ENCODE measurements around the gene PTPRN2. TPM values are rescaled to one million over a fixed set of nuclear protein-coding genes. Genes with fewer than 3 reads are reported as not detected.

PTPRN2 gene
- total RNA-seq, 1 experiment from 2014 or later, result 1.1 TPM

DNA sequence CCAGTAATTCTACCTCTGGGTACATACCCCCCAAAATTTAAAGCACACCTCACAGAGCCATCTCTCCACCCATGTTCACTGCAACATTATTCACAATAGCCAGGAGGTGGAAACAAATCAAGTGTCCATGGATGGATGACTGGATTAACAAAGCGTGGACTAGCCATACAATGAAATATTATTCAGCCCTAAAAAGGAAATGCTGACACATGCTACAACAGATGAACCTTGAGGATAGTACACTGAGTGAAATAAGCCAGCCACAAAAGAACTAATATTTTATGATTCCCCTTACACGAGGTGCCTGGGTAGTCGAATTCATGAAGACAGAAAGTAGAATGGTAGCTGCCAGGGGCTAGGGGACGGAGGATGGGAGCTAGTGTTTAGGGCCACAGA lies 31.1 kb upstream of the PTPRN2 start:
- Histone ChIP-seq H3K9me3 (ENCODE audit: control insufficient read depth, insufficient read depth, low read depth, low read length) (no peaks in the 10 kb centered on the region), H3K36me3 (ENCODE audit: control insufficient read depth, insufficient read depth, low read length) (no peaks in the 10 kb centered on the region), H3K4me3 (ENCODE audit: low read depth in 2 of 2, low read length in 2 of 2) (no peak overlapping the region), H3K27ac (ENCODE audit: low read length) (no peak overlapping the region), H3K4me1 (ENCODE audit: control insufficient read depth, insufficient read depth, low read length) (no peaks in the 10 kb centered on the region), H3K27me3 (ENCODE audit: control insufficient read depth, insufficient read depth, low read length) (no peaks in the 10 kb centered on the region)
- TF ChIP-seq TCF7L2 (IDR thresholded peaks at IDR 0.05; ENCODE audit: low read depth, low read length), result no peak
- TF ChIP-seq, protein P1, sequence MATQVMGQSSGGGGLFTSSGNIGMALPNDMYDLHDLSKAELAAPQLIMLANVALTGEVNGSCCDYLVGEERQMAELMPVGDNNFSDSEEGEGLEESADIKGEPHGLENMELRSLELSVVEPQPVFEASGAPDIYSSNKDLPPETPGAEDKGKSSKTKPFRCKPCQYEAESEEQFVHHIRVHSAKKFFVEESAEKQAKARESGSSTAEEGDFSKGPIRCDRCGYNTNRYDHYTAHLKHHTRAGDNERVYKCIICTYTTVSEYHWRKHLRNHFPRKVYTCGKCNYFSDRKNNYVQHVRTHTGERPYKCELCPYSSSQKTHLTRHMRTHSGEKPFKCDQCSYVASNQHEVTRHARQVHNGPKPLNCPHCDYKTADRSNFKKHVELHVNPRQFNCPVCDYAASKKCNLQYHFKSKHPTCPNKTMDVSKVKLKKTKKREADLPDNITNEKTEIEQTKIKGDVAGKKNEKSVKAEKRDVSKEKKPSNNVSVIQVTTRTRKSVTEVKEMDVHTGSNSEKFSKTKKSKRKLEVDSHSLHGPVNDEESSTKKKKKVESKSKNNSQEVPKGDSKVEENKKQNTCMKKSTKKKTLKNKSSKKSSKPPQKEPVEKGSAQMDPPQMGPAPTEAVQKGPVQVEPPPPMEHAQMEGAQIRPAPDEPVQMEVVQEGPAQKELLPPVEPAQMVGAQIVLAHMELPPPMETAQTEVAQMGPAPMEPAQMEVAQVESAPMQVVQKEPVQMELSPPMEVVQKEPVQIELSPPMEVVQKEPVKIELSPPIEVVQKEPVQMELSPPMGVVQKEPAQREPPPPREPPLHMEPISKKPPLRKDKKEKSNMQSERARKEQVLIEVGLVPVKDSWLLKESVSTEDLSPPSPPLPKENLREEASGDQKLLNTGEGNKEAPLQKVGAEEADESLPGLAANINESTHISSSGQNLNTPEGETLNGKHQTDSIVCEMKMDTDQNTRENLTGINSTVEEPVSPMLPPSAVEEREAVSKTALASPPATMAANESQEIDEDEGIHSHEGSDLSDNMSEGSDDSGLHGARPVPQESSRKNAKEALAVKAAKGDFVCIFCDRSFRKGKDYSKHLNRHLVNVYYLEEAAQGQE (IDR thresholded peaks at IDR 0.05; ENCODE audit: insufficient read depth in 1 of 2, low read depth in 2 of 2, low read length in 1 of 2), result no peak
- TF ChIP-seq, protein P2, sequence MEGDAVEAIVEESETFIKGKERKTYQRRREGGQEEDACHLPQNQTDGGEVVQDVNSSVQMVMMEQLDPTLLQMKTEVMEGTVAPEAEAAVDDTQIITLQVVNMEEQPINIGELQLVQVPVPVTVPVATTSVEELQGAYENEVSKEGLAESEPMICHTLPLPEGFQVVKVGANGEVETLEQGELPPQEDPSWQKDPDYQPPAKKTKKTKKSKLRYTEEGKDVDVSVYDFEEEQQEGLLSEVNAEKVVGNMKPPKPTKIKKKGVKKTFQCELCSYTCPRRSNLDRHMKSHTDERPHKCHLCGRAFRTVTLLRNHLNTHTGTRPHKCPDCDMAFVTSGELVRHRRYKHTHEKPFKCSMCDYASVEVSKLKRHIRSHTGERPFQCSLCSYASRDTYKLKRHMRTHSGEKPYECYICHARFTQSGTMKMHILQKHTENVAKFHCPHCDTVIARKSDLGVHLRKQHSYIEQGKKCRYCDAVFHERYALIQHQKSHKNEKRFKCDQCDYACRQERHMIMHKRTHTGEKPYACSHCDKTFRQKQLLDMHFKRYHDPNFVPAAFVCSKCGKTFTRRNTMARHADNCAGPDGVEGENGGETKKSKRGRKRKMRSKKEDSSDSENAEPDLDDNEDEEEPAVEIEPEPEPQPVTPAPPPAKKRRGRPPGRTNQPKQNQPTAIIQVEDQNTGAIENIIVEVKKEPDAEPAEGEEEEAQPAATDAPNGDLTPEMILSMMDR (IDR thresholded peaks at IDR 0.05), result no peak
- no peak for TF ChIP-seq SIN3A (IDR thresholded peaks at IDR 0.05; ENCODE audit: borderline replicate concordance, insufficient read depth, low read depth, low read length)
- TF ChIP-seq POLR2AphosphoS5 (IDR thresholded peaks at IDR 0.05; ENCODE audit: low read depth, low read length), result no peak
- ChIA-PET CTCF (no interaction called here), POLR2A (no interaction called here)
- BruUV-seq (replicated peaks), result no TSS peak
- in situ Hi-C loops (cut with HindIII; ENCODE audit: low pct_unique_long_range_greater_than_20kb, low sequenced_read_pairs) (no loop called here), intact Hi-C loops (cut with micrococcal nuclease; ENCODE audit: unreplicated experiment) (no loop called here)
- ATAC-seq (no peak), DNase-seq (ENCODE audit: low read depth, low spot score) (no peak)

DNA sequence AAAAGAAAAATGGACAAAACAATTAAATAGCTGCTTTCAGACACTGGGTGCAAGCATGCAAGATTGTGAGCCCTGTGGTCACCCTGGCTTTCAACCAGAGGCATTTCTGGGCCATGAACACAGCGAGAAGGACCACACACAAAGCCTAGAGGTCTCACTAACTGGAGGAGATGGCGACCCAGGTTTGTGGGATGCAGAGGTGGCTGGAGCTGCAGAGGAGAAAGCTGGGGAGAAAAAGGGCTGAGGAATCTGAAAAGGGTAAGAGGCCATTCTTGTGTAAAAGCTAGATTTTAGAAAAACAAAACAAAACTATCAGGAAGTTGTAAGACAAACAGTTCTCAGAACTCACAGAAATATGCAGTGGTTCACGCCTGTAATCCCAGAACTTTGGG lies 30.1 kb upstream of the PTPRN2 start:
- Histone ChIP-seq H3K4me3 (ENCODE audit: low read depth in 2 of 2, low read length in 2 of 2) (no peak overlapping the region), H3K36me3 (ENCODE audit: control insufficient read depth, insufficient read depth, low read length) (no peaks in the 10 kb centered on the region), H3K27ac (ENCODE audit: low read length) (no peak overlapping the region), H3K9me3 (ENCODE audit: control insufficient read depth, insufficient read depth, low read depth, low read length) (no peaks in the 10 kb centered on the region), H3K27me3 (ENCODE audit: control insufficient read depth, insufficient read depth, low read length) (no peaks in the 10 kb centered on the region), H3K4me1 (ENCODE audit: control insufficient read depth, insufficient read depth, low read length) (no peaks in the 10 kb centered on the region)
- intact Hi-C loops (cut with micrococcal nuclease; ENCODE audit: unreplicated experiment) (no loop called here), in situ Hi-C loops (cut with HindIII; ENCODE audit: low pct_unique_long_range_greater_than_20kb, low sequenced_read_pairs) (no loop called here)
- ATAC-seq, result no peak
- BruUV-seq (replicated peaks), result no TSS peak
- POLR2A ChIA-PET, result no interaction called here
- DNase-seq (ENCODE audit: low read depth, low spot score), result no peak
- CTCF ChIA-PET, result no interaction called here
- TF ChIP-seq, protein P1 (IDR thresholded peaks at IDR 0.05; ENCODE audit: insufficient read depth in 1 of 2, low read depth in 2 of 2, low read length in 1 of 2), result no peak
- no peak for TF ChIP-seq TCF7L2 (IDR thresholded peaks at IDR 0.05; ENCODE audit: low read depth, low read length)
- TF ChIP-seq, protein P2 (IDR thresholded peaks at IDR 0.05), result no peak
